GM12873 (cell line): ENCODE measurements around the gene ZNF536.

ENCODE experiments used
- CTCF ChIP-seq: IDR thresholded peaks from 2 replicates; pipeline ENCODE4 v1.5.1; 2012; ENCODE audit warnings: low read depth, mild to moderate bottlenecking, moderate library complexity, low read length, control low read depth; ENCODE audit not compliant: insufficient read depth; ENCODE audit errors: missing control alignments

The ZNF536 gene

GRCh38 chr19:30530751-30531150, 158.6 kb downstream of the ZNF536 start:
- no peak for TF ChIP-seq CTCF

DNA sequence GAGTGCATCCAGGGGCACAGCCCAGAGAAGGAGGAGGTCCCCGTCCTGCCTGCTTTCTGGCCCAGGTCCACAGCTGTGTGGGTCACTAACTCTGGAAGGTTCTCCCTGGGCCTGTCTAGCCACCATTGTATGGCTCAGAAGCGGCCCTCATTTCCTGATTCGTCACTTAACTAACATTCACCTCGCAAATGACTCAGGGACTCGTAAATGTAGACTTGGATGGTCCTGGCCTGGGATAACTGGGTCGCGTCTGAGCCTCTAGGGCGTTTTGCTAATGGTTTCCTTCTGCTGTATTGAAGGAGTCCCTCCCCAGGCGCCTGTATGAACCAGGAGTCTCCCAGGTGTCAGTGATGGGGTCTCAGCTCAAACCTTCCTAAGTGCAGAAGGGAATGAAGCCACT, 162.8 kb downstream of the ZNF536 start:
- TF ChIP-seq CTCF = no peak

DNA sequence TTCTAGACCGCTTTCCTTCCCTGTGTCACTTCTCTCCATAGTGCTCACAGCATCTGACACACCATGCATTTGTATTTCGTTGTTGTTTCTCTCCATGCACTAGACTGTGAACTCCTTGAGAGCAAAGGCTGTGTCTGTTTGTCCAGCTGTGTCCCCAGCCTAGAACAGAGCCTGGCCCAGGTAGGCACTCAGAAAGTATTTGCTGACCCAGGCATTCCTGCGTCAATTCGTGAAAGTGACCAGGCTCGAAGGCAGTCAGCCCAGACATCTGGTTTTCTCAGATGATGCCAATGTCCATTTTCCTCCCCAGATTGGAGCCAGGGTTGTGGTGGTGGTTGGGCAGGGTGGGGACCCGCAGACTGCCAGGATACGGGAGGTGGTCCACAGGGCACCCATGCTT, 164.8 kb downstream of the ZNF536 start:
- no peak for TF ChIP-seq CTCF

GRCh38 chr19:30539315-30539714, 167.1 kb downstream of the ZNF536 start:
- TF ChIP-seq CTCF = no peak

DNA sequence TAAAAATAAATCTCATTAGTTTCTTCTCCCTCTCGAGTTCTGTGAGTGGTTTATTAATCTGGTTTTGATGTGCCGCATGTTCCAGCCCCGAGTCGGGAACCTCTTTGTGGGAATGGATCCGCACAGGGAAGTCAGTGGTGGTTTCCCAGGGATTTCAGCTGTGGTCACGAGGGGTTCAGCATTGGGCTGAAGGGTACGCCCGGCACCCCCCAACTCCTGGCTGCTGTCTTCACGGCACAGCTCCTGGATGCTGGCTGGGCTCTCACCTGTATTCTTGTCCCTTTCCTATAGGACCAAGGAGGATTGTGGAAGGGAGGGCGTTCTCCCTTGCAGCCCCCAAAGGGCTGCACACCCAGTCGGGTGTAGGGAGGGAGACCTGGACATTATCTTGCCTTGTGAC, 167.8 kb downstream of the ZNF536 start:
- no peak for TF ChIP-seq CTCF

DNA sequence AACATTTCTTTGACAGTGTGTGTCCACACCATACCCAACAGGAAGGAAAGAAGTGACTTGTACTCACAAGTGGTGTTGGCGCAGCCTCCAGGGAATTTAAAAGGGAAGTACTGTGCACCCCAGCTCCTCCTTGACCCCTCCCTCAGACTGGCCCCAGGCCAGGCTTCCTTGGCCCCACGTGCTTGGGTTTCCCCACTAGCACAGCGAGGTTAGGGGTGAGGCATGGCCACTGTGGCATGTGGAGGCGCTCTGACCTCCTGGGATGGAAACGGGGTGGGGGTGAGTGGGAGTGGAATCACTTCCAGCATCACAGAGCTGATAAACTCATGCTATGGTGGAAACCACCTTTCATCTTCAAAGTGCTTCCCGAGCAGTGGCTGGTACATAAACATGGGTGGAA, 168.6 kb downstream of the ZNF536 start:
- no peak for TF ChIP-seq CTCF

- TF ChIP-seq CTCF = no peak
These were observed 169.4 kb downstream of the ZNF536 start for GRCh38 chr19:30541575-30541974.
